ENCODE data around the gene CLSTN2. TPM values are rescaled to one million over a fixed set of nuclear protein-coding genes. Genes with fewer than 3 reads are reported as not detected.

CLSTN2 gene
- total and polyA plus RNA-seq, 2 of the 8 experiments (the other 6 are each of a cell fraction or from before 2014, with no cell fraction given) = 0.39 to 0.52 TPM

GRCh38 chr3:140552898-140553297 is 617.9 kb downstream of the CLSTN2 start:
- no peak overlapping the region for H4K5ac ChIP-seq (ENCODE audit: insufficient read length, low read depth, low read length)
- H2AK5ac ChIP-seq (ENCODE audit: low read depth, low read length) = no peak overlapping the region
- DNase-seq (ENCODE audit: low read depth in 1 of 2, low spot score in 2 of 2) (no peak), FAIRE-seq (no peak)
- H3K23ac ChIP-seq (ENCODE audit: insufficient read length) = no peak overlapping the region
- no peak overlapping the region for H3K4me3 ChIP-seq (ENCODE audit: extremely low read depth in 1 of 4, insufficient read depth in 2 of 4, low read depth in 3 of 4, low read length in 4 of 4)
- no peak overlapping the region for H3K4me2 ChIP-seq (ENCODE audit: insufficient read depth in 1 of 2, low read depth in 2 of 2, low read length in 2 of 2)
- TF ChIP-seq SP4 (IDR thresholded peaks at IDR 0.05; ENCODE audit: low read length) (no peak), CTCF (IDR thresholded peaks at IDR 0.05; ENCODE audit: control extremely low read depth in 1 of 3, insufficient read depth in 1 of 3, low read depth in 1 of 3, low read length in 3 of 3) (peak in 2 of 3 experiments; percentile 5 to 9; a peak in 2 of 4 replicates), RAD21 (IDR thresholded peaks at IDR 0.05 in 1 of 2, conservative IDR thresholded peaks at IDR 0.05 in 1 of 2; ENCODE audit: low read depth in 2 of 2, low read length in 2 of 2) (peak; percentile 7 to 49; a peak in 3 of 4 replicates), CHD2 (IDR thresholded peaks at IDR 0.05; ENCODE audit: low read length) (no peak)
- no peaks in the 10 kb centered on the region for H3K9me3 ChIP-seq (ENCODE audit: insufficient read depth in 2 of 2, low read depth in 1 of 2, low read length in 1 of 2)
- H2AFZ ChIP-seq (ENCODE audit: low read length) = no peak overlapping the region
- H2BK5ac ChIP-seq (ENCODE audit: low read depth, low read length) = no peak overlapping the region
- whole genome bisulfite sequencing, 2 experiments (ENCODE audit: extremely low coverage in 1 of 2, insufficient coverage in 1 of 2, insufficient read length in 1 of 2, insufficient replicate concordance in 2 of 2, low coverage in 1 of 2, low lambda C conversion rate in 2 of 2, missing lambda C conversion rate in 1 of 2) = 90% methylated on average over 5 of the region's 5 CpGs; no CpG with 5 or more reads in 1 of the 2 experiments
- no peak overlapping the region for H4K91ac ChIP-seq (replicated peaks; ENCODE audit: insufficient read length, low read length)
- H3K79me2 ChIP-seq (ENCODE audit: control insufficient read depth in 1 of 2, insufficient read depth in 2 of 2, low read length in 2 of 2) = no peaks in the 10 kb centered on the region
- H3K27ac ChIP-seq (ENCODE audit: low read depth, low read length) = no peak overlapping the region
- H3K23me2 ChIP-seq (ENCODE audit: low read depth, low read length) = no peaks in the 10 kb centered on the region
- H3K9ac ChIP-seq (replicated peaks in 1 of 4; ENCODE audit: extremely low read depth in 1 of 4, low read depth in 3 of 4, low read length in 3 of 4) = no peak overlapping the region
- no peaks in the 10 kb centered on the region for H3K36me3 ChIP-seq (ENCODE audit: control insufficient read depth in 2 of 4, insufficient read depth in 4 of 4, low read length in 3 of 4)
- no peak overlapping the region for H2BK120ac ChIP-seq (replicated peaks; ENCODE audit: low read depth, low read length)
- H3K4ac ChIP-seq (replicated peaks; ENCODE audit: insufficient read length, low read depth, low read length) = no peak overlapping the region
- no peak overlapping the region for H2BK12ac ChIP-seq (ENCODE audit: low read depth, low read length)
- H3K56ac ChIP-seq (replicated peaks; ENCODE audit: insufficient read length, low read depth, low read length) = no peak overlapping the region
- no peak overlapping the region for H4K8ac ChIP-seq (ENCODE audit: extremely low read depth, insufficient read depth, low read length)
- no peak overlapping the region for H3K14ac ChIP-seq (ENCODE audit: insufficient read length)
- H3K18ac ChIP-seq (ENCODE audit: extremely low read depth, low read length) = no peak overlapping the region
- no peaks in the 10 kb centered on the region for H3K27me3 ChIP-seq (replicated peaks in 1 of 4; ENCODE audit: control insufficient read depth in 3 of 4, extremely low read depth in 1 of 4, insufficient read depth in 3 of 4, low read length in 3 of 4)
- no peak overlapping the region for H2BK20ac ChIP-seq (ENCODE audit: low read length)
- no peak overlapping the region for H2BK15ac ChIP-seq (ENCODE audit: low read length)
- ChIA-PET CTCF (ENCODE audit: partially characterized antibody) (interaction anchor here (0.6 to 1.4 kb wide), 6 partner anchors 19 to 616 kb away, joined by 3 to 5 read pairs (median 3); no protein-coding TSS in a partner anchor), POLR2A (ENCODE audit: partially characterized antibody) (no interaction called here)
- H4K20me1 ChIP-seq (replicated peaks in 1 of 2; ENCODE audit: control insufficient read depth in 1 of 2, insufficient read depth in 2 of 2, low read length in 2 of 2) = no peaks in the 10 kb centered on the region
- no peaks in the 10 kb centered on the region for H3K4me1 ChIP-seq (replicated peaks in 1 of 4; ENCODE audit: control insufficient read depth in 3 of 4, insufficient read depth in 4 of 4, low read length in 3 of 4)
- no peaks in the 10 kb centered on the region for H3K79me1 ChIP-seq (ENCODE audit: low read depth, low read length)

Data from H1 (cell line).